ENCODE data around the gene HOXA6.

The HOXA6 gene

DNA sequence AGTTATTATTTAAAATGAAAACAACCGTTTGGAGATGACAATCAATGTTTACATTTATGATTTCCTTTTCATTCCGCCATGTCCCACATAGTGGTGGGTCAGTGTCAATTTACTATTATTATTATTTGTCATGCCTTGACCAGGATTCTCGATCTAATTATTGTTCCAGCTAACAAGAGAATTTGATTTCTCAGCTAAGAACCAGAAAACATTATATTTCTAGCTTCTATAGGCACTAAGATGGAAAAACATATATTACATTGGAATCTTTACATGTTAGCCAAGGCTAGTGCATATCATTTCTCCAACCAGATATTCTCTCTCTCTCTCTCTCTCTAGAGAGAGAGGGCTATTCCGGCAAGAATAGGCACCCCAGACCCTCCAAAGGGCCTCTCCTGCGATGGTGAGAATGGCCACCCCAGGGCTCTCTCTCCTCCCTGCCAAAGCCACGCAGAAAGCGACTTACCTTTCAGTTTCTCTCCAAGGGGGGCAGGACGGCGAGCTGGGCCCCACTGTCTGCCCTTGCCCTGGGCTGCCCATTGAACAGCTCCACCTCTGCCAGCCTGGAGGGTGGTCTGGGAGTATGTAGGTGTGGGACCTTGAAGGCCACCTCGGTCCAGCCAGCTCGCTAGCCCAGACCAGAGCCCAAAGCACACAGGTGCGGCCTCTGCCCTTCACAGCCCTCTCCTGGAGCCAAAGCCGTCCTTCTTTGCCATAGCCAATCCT is 2.4 kb upstream of the HOXA6 start:
- no peak for DNase-seq

DNA sequence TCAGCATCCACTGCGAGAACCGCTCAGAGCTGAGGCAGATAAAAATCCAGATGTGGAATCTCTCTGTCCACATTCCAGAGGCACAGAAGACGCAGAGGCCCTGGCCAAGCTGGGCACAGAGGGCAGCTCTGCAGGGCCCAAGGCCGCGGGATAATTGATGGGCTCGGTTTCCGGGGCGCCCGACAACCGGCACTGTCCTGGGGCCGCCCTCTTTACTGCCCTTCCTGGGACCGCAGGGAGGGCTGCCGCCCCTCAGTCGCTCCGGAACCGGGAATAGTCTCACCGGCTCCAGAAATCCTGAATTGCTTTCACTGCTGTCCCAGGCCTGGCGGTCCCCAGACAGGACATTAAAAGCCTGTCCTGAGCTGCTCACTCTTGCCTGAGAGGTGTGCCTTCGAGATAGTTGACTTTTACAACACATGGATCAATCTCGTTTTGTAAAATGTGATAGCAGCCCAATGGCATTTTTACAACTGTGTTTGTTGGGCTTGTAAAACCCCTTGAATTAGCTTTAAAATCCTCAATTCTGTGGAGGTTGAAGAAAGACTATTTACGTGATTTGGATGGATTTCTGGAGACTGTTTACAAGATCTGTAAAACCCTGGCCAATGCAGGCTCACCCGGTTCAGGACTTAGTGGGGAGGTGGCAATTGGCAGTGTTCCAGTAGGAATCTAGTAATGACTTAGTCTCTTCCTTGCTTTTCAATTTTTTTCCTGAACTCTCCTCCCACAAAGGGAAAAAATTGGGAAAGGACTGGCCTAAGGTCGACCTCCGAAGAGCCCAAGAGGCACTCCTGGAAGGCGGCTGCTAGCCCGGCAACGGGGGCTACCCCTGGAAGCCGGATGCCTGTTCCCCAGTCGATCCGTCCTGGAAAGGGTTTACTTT is 1.4 kb upstream of the HOXA6 start:
- DNase-seq: peak; percentile 59

DNA sequence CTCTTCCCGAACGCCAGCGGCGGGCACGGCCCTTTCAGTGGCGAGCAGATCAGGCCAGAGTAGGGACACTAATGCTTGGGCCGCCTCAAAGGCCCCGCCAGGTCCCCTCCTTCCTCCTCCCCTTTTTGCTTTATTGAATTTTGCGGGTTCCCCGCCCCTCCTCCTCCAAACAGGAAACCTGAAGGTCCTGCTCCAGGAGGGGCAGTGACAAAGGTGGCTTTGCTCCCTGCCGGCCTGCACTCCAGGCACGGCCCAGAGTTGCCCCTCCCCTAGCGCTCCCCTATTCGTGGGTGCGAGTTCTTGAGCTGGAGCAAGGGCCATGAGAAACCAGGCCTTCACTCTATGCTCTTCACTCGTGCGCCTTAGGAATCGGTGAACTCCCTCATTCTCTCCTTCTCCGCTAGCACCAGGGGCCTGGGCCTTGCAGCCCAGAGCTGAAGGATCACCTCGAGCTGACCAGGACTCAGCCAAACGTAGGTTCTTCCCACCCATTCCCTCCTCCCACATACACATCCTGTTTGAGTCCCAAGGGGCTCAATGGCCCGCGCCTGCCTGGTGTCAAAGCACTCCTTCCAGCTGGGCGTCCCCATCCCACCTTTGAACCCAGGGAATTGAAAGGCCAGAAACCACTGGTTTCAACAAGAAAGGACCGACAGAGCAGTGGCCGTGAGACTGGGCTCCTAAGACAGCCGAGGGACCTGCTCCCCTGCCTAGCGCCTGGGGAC is 619 bp upstream of the HOXA6 start:
- peak; percentile 69 for DNase-seq

DNA sequence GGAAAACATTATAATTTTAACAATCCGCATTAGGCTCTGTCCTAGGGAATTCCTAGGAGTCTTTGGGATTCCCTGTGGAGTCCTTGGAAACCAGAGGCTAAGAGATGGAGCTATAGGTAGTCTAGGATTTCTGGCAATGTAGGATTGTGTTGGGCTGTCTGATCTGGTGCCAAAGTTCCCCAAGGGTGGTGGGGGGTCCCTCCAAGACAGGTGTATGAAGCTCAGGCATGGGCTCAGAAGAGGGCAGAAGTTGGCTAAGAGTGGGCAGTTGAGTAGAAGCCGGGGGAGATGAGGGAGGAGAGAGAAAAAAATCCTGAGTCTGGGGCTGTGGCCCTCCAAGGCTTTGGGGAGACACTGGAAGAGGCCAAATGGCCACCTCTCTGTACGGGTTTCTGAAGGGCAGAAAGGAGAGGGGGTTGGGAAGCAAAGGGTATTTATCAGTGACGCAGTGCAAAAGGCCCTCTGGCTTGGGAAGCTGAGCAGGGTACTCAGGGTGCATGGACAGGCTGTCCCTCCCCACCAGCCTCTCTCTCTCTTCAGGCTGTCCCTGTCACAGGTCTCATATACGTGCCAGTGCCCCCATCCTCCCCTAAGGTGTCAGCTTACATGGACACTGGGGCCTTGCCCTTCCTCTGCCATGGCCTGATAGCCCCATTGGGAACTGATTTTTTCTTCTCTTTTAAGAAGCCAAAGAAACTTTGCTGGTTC is 929 bp downstream of the HOXA6 start:
- DNase-seq: peak; percentile 46

DNA sequence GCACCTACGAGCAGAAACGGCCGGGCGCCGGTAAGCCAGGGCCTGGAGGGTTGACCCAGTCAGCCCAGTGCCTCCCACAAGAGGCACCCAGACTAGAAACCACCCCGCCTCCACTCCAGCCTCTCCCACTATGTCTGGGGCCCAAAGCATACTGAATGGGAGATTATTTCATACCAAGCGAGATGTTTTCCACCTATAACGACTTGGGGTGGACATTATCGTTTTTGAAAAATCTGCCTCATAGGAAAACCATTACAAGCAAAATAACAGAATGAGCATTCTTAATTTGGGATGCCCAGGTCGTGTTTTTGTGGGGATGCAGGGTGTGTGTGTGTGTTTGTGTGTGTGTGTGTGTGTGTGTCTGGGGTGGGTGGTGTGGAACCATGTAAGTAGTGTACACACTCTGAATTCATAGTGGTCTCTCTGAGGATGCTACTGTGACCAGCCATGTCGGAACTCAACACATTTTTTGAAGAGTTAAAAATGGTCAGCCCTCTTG is 1.6 kb downstream of the HOXA6 start:
- peak; percentile 52 for DNase-seq

DNA sequence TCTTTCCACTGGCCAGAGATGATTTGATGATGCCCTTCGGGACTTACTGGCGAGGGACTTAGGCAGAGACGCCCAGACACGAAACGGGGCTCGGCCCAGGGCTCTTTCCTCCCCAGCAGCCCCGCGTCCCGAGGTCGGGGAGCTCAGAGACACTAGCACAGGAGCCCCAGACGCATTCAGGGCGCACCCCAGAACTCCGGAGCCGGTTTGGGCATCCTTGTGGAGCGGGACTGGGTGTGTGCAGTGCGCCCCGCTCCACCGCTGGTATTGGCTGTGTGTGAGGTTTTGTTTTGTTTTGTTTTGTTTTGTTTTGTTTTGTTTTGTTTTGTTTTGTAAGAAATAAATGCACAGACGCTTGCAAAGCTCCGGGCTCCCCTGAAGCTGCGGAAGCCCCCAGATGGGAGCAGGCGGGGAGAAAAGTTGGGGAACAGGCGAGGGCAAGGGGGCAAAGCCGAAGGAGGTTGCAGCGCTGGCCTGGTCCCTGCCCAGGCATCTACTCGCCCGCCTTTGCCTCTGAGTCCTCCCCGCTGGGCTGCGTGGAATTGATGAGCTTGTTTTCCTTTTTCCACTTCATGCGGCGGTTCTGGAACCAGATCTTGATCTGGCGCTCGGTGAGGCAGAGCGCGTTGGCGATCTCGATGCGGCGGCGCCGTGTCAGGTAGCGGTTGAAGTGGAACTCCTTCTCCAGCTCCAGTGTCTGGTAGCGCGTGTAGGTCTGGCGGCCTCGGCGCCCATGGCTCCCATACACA is 2.2 kb downstream of the HOXA6 start:
- peak; percentile 72 for DNase-seq

DNA sequence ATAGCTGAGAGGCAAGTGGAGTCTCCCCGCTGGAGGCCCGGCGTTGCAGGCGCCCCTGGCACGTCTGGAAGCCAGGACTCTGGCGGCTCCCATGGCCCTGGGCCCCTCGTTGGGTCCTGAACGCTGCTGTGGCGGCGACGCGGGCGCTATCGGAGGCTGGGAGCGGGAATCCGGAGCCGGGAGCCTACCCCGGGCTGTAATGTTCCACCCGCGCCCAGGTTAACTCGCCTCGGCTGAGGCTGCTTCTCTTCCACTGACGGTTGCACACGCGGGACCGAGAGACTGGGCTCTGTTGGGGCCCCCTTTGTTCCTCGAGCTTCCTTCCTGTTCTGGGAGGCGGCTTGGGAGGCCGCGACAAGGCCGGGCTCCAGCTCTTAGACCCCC is 2.8 kb downstream of the HOXA6 start:
- peak; percentile 66 for DNase-seq

DNA sequence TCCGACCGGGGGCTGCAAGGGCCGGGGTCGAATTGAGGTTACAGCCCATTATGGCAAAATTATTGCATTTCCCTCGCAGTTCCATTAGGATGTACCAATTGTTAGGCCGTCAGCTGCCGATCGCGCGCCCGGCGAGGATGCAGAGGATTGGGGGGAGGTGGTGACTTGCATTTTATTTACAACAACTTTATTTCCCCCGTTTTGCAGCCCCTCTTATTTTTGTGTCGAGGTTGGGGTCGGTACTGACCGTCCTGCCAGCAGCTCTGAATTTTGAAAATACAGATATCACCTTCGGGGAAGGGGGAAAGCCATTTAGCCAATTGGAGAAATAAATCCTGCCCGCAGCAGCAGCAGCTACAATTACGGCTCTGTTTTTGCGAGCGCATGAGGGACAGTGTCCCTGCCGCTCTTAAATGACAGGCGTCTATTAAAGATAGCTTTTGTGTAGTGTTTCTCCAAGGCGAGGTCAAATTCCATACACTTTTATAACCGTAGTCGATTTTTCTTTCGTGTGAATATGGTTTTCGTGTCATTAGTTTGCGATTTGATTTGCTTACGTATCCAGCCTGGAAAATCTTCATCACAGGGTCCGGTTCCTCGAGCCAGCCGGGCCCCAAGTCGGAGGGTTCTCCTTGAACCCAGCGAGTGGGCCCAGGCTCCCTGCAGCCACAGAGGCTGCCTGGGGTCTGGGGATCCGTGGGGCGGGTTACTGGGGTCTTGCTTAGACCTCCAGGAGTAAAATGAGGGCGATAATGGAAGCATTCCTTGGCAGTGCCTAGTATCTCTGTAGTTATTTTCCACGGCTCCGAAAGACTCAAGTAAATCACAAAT is 3.4 kb downstream of the HOXA6 start:
- DNase-seq: no peak

DNA sequence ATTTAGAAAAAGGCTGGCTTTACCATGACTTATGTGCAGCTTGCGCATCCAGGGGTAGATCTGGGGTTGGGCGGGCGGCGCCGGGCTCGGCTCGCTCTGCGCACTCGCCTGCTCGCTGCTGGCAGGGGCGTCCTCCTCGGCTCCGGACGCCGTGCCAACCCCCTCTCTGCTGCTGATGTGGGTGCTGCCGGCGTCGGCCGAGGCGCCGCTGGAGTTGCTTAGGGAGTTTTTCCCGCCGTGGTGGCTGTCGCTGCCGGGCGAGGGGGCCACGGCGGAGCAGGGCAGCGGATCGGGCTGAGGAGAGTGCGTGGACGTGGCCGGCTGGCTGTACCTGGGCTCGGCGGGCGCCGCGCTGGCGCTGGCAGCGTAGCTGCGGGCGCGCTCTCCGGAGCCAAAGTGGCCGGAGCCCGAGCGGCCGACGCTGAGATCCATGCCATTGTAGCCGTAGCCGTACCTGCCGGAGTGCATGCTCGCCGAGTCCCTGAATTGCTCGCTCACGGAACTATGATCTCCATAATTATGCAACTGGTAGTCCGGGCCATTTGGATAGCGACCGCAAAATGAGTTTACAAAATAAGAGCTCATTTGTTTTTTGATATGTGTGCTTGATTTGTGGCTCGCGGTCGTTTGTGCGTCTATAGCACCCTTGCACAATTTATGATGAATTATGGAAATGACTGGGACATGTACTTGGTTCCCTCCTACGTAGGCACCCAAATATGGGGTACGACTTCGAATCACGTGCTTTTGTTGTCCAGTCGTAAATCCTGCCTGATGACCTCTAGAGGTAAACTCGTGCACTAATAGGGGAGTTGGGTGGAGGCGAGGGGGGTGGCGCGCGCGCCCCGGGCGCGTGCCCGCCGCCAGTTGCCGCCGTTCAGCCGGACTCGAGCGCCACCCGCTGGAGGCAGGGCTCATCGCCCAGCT is 4.3 kb downstream of the HOXA6 start, which contains the start of gene HOXA5:
Gene HOXA5 (minus strand): TSS at position 659 of the 927 bp plus-strand sequence. CDS start 74 bp downstream, at position 585.
- DNase-seq: peak; percentile 90

DNA sequence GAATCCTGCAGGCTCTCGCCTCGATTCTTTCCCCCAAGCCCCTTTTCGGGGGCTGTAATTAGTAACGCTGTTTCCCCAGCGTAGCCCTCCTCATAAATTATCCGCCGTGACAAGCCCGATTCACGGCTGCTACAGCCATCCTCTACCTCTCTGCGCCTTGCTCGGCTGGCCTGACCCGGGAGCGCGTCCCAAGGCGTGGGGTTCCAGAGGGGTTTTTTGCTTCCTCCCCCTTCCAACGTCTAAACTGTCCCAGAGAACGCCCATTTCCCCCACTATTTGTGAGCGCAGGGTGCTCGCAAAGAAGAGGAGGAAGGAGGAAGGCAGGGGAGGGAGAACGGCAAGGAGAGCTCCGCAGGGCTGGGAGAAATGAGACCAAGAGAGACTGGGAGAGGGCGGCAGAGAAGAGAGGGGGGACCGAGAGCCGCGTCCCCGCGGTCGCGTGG is 5.0 kb downstream of the HOXA6 start:
- peak; percentile 50 for DNase-seq

DNA sequence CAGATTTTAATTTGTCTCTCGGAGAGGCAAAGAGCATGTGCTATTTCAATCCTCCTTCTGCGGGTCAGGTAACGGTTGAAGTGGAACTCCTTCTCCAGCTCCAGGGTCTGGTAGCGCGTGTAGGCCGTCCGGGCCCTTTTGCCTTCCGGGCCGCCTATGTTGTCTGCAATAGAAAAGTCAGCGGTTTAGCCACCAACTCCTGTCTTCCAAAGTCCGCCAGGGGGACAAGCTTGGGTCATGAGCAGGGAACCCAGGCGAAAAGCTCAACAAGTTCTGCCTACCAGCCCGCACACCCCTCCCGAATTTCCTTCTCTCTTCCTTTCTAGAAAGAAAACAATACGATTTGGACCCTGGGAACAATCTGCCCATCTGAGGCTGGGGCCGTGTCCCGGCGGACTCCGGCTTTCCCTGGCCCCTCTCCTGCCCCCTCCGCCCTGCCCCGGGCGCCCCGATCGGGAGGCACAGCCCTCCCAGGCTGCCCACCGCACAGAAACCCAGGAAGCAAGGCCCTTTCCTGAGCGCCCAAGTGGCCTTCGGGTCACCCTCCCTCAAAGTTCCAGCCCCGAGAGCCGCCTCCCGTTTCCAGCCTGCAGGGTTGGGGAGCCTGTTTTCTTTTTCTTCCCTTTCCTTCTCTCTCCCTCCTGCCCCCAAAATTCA is 5.5 kb downstream of the HOXA6 start:
- peak; percentile 61 for DNase-seq

DNA sequence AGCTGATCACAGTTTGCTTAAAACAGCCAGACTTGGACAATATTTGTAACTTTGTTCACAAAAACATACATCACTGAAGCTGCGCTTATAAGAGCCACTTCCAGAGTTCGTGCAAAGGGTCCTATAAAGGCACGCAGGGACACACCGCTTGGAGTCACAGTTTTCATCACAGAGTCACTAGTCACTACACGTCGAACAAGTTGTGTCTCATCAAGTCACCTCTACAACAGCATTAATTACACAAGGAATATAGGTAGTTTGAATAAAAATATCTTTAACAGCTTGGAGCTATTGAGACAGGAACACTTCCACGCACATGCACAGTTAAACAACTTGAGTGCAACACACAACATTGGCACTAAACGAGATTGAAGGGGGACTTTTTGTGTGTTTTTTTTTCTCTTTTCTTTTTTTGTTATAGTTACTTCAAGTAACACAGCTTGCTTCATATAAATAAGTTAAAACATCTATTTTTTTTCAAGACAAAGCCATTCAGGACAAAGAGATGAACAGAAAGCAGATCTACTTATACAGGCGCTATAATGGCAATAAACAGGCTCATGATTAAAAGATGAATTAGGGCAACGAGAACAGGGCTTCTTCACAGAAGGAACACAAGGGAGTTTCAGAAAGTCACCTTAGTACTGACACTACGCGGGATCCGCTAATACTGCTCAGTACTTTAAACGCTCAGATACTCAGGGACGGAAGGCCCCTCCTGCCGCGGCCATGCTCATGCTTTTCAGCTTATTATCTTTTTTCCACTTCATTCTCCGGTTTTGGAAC is 6.2 kb downstream of the HOXA6 start:
- peak; percentile 32 for DNase-seq

DNA sequence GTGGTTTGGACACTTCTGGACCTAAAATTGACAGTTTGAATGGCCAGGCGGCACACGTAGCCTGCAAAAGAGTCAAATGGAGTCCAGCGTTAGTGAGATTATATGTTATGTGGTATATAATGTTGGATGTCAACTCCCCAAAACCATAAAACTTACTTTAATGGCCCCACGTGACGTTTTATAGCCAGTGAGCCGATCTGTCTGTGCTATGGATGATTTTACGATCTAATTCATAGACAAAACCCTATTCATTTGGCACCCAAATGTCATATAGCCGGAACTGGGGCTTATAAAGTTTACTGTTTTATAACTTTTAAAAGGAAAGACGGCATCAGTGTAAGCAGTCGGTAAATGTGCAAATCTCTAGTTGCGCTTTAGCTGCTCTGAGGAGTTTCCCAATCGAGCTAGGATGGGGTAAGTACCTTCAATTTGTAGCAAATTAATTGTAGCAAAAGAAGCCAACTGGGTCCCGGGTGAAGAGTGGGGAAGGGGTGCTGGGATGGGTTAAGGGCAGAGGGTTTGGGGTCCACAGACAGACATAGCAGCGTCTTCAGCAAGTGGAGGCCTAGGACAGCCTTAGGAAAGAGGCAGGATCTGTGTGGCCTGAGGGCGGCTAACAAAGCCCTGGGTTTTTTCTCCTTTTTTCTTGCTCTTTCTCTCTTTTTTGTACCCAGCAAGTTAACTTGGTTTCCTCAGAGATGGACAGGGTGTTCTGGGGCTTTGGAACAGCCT is 7.3 kb downstream of the HOXA6 start:
- DNase-seq: peak; percentile 45

DNA sequence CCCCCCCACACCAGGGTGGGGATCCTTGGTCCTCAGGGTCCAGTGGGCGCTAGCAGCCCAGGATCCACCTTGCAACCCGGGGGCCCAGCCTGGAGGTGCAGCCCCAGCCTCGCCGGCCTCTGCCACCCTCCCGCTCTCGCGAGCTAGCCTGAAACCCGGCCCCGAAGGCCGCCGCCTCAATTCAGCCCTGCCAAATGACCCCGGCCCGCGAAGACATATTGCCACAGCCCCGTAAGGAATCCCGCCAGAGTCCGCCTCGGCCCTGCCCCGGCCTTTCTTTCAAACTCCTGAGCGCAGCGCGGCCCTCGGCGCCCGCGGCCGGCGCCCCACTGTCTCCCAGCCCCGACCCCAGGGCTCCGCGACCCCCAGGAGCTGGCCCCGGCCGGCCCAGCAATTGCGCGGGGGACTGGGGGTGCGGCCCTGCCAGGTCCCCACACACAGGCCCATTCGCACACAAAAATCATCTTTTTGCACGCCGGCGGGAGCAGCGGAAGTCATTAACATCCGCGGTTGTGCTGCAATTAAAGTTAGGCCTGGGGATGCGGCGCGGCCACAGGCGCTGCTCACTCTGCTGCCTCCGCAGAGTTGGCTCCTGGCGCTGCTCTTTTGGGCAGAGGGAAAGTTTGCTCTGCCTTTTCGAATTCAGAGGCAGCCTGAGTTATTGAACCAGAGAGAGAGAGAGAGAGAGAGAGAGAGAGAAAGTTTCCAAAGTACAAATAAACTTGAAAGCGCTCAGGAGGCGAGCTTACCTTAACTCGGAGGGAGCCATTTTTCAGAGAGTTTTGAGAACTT is 8.0 kb downstream of the HOXA6 start:
- peak; percentile 61 for DNase-seq

DNA sequence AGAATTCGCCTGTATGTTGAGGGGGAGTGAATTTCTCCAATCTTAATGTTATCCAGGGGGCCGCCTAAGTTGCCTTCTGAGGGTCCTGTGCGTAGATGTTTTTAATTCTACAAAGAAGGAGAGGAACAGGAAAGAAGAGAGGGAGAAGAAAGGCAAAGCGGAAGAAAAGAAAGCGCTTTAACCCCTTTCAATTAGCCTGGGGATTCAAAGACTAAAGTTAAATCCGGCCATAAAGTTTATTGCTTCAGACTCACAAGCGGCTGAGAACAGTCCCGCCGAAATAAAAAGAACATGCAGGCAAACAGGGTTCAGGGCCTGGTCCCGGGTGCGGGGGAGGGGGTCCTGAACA is 8.6 kb downstream of the HOXA6 start:
- peak; percentile 22 for DNase-seq

DNA sequence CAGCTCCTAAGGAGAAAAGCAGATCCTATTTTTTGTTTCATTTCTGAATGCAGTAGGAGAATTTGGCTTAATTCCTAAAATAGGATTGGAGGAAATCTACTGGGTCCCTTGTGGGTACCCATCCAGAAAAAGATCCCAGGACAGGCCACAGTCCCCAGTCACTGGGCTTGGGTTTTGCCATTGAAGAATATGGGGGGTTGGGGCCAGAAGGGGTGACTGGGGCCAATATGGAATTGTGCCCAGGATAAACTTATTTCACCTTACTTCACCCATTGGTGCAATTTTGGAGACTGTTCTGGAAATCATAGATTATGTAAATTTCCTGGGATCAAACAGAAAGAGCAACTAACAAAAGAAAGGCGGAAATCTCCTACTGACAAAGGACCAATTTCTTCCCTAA is 9.1 kb downstream of the HOXA6 start:
- DNase-seq: peak; percentile 41
